ENCODE data around the gene ICAM1.
"Not testable (repeated sequence)": the region's sequence is repeated elsewhere in the genome, so short reads cannot be mapped to it uniquely, and the experiment has no call there.

The ICAM1 gene

GRCh38 chr19:10238172-10238783 is 32.6 kb upstream of the ICAM1 start:
- H3K4me3 ChIP-seq (ENCODE audit: low read depth, low read length) = no peak overlapping the region
- no peak overlapping the region for H4K12ac ChIP-seq (ENCODE audit: low read depth, low read length)
- H2AFZ ChIP-seq (ENCODE audit: insufficient read depth, low read length, poor library complexity) = no peak overlapping the region
- H3K4me2 ChIP-seq (ENCODE audit: low read length) = no peak overlapping the region
- no peak overlapping the region for H3K4ac ChIP-seq (ENCODE audit: low read depth, low read length)
- no peak overlapping the region for H3K18ac ChIP-seq (ENCODE audit: low read length)
- H3K14ac ChIP-seq (ENCODE audit: low read length) = no peak overlapping the region
- H3K27ac ChIP-seq (ENCODE audit: low read depth, low read length) = no peak overlapping the region
- no peaks in the 10 kb centered on the region for H3K9me3 ChIP-seq (ENCODE audit: insufficient read depth, low read depth, low read length)
- H2AK5ac ChIP-seq (ENCODE audit: low read length) = no peak overlapping the region
- no peak overlapping the region for H4K8ac ChIP-seq (ENCODE audit: low read depth, low read length)
- no peak overlapping the region for H2BK5ac ChIP-seq (ENCODE audit: low read depth, low read length, poor library complexity)
- no peak overlapping the region for H4K91ac ChIP-seq (ENCODE audit: low read depth, low read length)
- no peaks in the 10 kb centered on the region for H3K27me3 ChIP-seq (ENCODE audit: insufficient read depth, low read length)
- no peak for DNase-seq
- H3K79me1 ChIP-seq (ENCODE audit: low read length) = no peaks in the 10 kb centered on the region
- WGBS (ENCODE audit: extremely low coverage, insufficient coverage, insufficient read length) = no CpG with 5 or more reads among the region's 12 CpGs
- H3K23ac ChIP-seq (ENCODE audit: low read length) = no peak overlapping the region
- H3K79me2 ChIP-seq (ENCODE audit: control insufficient read depth, insufficient read depth, low read length, poor library complexity) = no peaks in the 10 kb centered on the region
- H3K36me3 ChIP-seq (ENCODE audit: control insufficient read depth in 1 of 2, insufficient read depth in 2 of 2, low read length in 2 of 2) = no peaks in the 10 kb centered on the region
- H2BK12ac ChIP-seq (ENCODE audit: low read length) = no peak overlapping the region
- H3K4me1 ChIP-seq (ENCODE audit: control insufficient read depth in 1 of 2, insufficient read depth in 2 of 2, low read length in 2 of 2) = peaks cover 7 to 9% of the 10 kb centered on the region in 2 experiments
- H3K9ac ChIP-seq (ENCODE audit: low read length) = no peak overlapping the region
- no peak overlapping the region for H2BK120ac ChIP-seq (ENCODE audit: insufficient read depth, low read length, poor library complexity)

GRCh38 chr19:10241826-10242449 is 29.0 kb upstream of the ICAM1 start:
- not testable (repeated sequence) for H3K9me3 ChIP-seq (ENCODE audit: insufficient read depth, low read depth, low read length); H3K27ac ChIP-seq (ENCODE audit: low read depth, low read length); H4K8ac ChIP-seq (ENCODE audit: low read depth, low read length); H4K91ac ChIP-seq (ENCODE audit: low read depth, low read length); H3K18ac ChIP-seq (ENCODE audit: low read length); H3K79me1 ChIP-seq (ENCODE audit: low read length); H2AFZ ChIP-seq (ENCODE audit: insufficient read depth, low read length, poor library complexity); H3K23ac ChIP-seq (ENCODE audit: low read length); H3K14ac ChIP-seq (ENCODE audit: low read length); H2BK12ac ChIP-seq (ENCODE audit: low read length); H2BK120ac ChIP-seq (ENCODE audit: insufficient read depth, low read length, poor library complexity); H3K4me3 ChIP-seq (ENCODE audit: low read depth, low read length); H3K4me2 ChIP-seq (ENCODE audit: low read length); H3K79me2 ChIP-seq (ENCODE audit: control insufficient read depth, insufficient read depth, low read length, poor library complexity); H3K27me3 ChIP-seq (ENCODE audit: insufficient read depth, low read length); H3K4ac ChIP-seq (ENCODE audit: low read depth, low read length); H2AK5ac ChIP-seq (ENCODE audit: low read length); H4K12ac ChIP-seq (ENCODE audit: low read depth, low read length); H2BK5ac ChIP-seq (ENCODE audit: low read depth, low read length, poor library complexity); H3K36me3 ChIP-seq (ENCODE audit: control insufficient read depth in 1 of 2, insufficient read depth in 2 of 2, low read length in 2 of 2); H3K9ac ChIP-seq (ENCODE audit: low read length)
- peak; percentile 69 for DNase-seq
- peaks cover 5 to 13% of the 10 kb centered on the region in 2 experiments for H3K4me1 ChIP-seq (ENCODE audit: control insufficient read depth in 1 of 2, insufficient read depth in 2 of 2, low read length in 2 of 2)
- WGBS (ENCODE audit: extremely low coverage, insufficient coverage, insufficient read length) = no CpG with 5 or more reads among the region's 11 CpGs

GRCh38 chr19:10243606-10244005 is 27.3 kb upstream of the ICAM1 start:
- WGBS (ENCODE audit: extremely low coverage, insufficient coverage, insufficient read length) = no CpG with 5 or more reads among the region's 7 CpGs

DNA sequence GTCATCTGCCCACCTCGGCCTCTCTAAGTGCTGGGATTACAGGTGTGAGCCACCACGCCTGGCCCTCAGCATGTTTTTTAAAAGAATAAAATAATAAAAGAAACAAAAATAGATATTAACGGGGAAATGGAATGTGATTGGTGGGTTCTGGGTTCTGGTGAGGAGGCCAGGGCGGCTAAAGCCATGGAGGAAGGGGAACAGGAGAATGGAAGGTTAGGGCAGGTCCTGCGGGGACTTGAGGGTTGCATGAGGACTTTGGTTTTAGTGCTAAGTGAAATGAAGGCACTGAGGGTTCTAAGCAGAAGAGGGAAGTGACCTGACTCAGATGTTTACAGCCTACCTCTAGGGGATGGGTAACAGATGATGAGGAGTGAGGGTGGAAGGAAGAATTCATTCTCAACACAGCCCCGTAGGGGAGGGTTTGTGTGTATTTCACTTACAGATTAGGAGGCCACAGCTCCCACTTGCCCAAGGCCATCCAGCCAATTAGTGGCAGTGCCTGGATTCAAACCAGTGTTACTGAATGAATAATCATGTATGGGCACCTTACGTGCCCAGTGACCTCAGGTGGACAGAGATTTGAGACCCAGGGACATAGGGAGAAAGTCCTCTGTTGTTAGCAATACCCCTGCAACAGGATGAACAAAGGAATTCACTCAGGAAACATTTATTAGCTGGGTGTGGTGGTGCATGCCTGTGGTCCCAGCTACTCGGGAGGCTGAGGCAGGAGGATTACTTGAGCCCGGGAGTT is 25.6 kb upstream of the ICAM1 start:
- Histone ChIP-seq H3K9ac (ENCODE audit: low read length) (no peak overlapping the region), H3K4ac (ENCODE audit: low read depth, low read length) (no peak overlapping the region), H3K79me1 (ENCODE audit: low read length) (no peaks in the 10 kb centered on the region), H4K8ac (ENCODE audit: low read depth, low read length) (peak overlapping the region; percentile 57), H2BK5ac (ENCODE audit: low read depth, low read length, poor library complexity) (peak overlapping the region; percentile 59), H2AFZ (ENCODE audit: insufficient read depth, low read length, poor library complexity) (no peak overlapping the region), H3K4me3 (ENCODE audit: low read depth, low read length) (no peak overlapping the region), H4K12ac (ENCODE audit: low read depth, low read length) (no peak overlapping the region), H3K4me1 (ENCODE audit: control insufficient read depth in 1 of 2, insufficient read depth in 2 of 2, low read length in 2 of 2) (peaks cover 5 to 13% of the 10 kb centered on the region in 2 experiments), H2AK5ac (ENCODE audit: low read length) (peak overlapping the region; percentile 80), H3K79me2 (ENCODE audit: control insufficient read depth, insufficient read depth, low read length, poor library complexity) (no peaks in the 10 kb centered on the region), H2BK12ac (ENCODE audit: low read length) (peak overlapping the region; percentile 81), H3K23ac (ENCODE audit: low read length) (no peak overlapping the region), H3K14ac (ENCODE audit: low read length) (no peak overlapping the region), H3K4me2 (ENCODE audit: low read length) (no peak overlapping the region), H3K36me3 (ENCODE audit: control insufficient read depth in 1 of 2, insufficient read depth in 2 of 2, low read length in 2 of 2) (no peaks in the 10 kb centered on the region), H2BK120ac (ENCODE audit: insufficient read depth, low read length, poor library complexity) (no peak overlapping the region), H3K18ac (ENCODE audit: low read length) (no peak overlapping the region), H4K91ac (ENCODE audit: low read depth, low read length) (no peak overlapping the region), H3K27me3 (ENCODE audit: insufficient read depth, low read length) (no peaks in the 10 kb centered on the region), H3K27ac (ENCODE audit: low read depth, low read length) (no peak overlapping the region), H3K9me3 (ENCODE audit: insufficient read depth, low read depth, low read length) (no peaks in the 10 kb centered on the region)
- WGBS (ENCODE audit: extremely low coverage, insufficient coverage, insufficient read length) = 100% methylated on average over 1 of the region's 9 CpGs
- DNase-seq = peak; percentile 76 to 82

More at GRCh38 chr19:10243606-10244005, 27.3 kb upstream of the ICAM1 start:
- Histone ChIP-seq H3K4me1 (ENCODE audit: control insufficient read depth in 1 of 2, insufficient read depth in 2 of 2, low read length in 2 of 2) (peaks cover 5 to 13% of the 10 kb centered on the region in 2 experiments), H3K79me1 (ENCODE audit: low read length) (no peaks in the 10 kb centered on the region), H3K18ac (ENCODE audit: low read length) (no peak overlapping the region), H2BK120ac (ENCODE audit: insufficient read depth, low read length, poor library complexity) (no peak overlapping the region), H2BK5ac (ENCODE audit: low read depth, low read length, poor library complexity) (no peak overlapping the region), H3K4me3 (ENCODE audit: low read depth, low read length) (no peak overlapping the region), H2BK12ac (ENCODE audit: low read length) (no peak overlapping the region), H4K12ac (ENCODE audit: low read depth, low read length) (no peak overlapping the region), H3K79me2 (ENCODE audit: control insufficient read depth, insufficient read depth, low read length, poor library complexity) (no peaks in the 10 kb centered on the region), H2AK5ac (ENCODE audit: low read length) (no peak overlapping the region), H3K23ac (ENCODE audit: low read length) (no peak overlapping the region), H3K9me3 (ENCODE audit: insufficient read depth, low read depth, low read length) (no peaks in the 10 kb centered on the region), H3K4me2 (ENCODE audit: low read length) (no peak overlapping the region), H3K4ac (ENCODE audit: low read depth, low read length) (no peak overlapping the region), H3K14ac (ENCODE audit: low read length) (no peak overlapping the region), H3K36me3 (ENCODE audit: control insufficient read depth in 1 of 2, insufficient read depth in 2 of 2, low read length in 2 of 2) (no peaks in the 10 kb centered on the region), H4K91ac (ENCODE audit: low read depth, low read length) (no peak overlapping the region), H2AFZ (ENCODE audit: insufficient read depth, low read length, poor library complexity) (no peak overlapping the region), H3K27me3 (ENCODE audit: insufficient read depth, low read length) (no peaks in the 10 kb centered on the region), H4K8ac (ENCODE audit: low read depth, low read length) (no peak overlapping the region), H3K9ac (ENCODE audit: low read length) (no peak overlapping the region), H3K27ac (ENCODE audit: low read depth, low read length) (no peak overlapping the region)
- DNase-seq = no peak

All from trophoblast cell (in vitro differentiated cells and primary cell).